PC-9 (cell line): ENCODE data around the gene E2F1. TPM values are rescaled to one million over a fixed set of nuclear protein-coding genes. Genes with fewer than 3 reads are reported as not detected.

Experiments used
- BruUV-seq: library from RNA; stranded (reverse); fragments of 400-500 nt; replicated peaks from 2 replicates; lab custom pipeline; 2021; lab: Mats Ljungman, UMichigan
- CTCF ChIA-PET: fragments of 300-600 bp; sonication (Branson Sonifier 250); formaldehyde crosslinking; loops from one replicate; lab custom pipeline; 2022; ENCODE audit warnings: antibody characterized with exemption; lab: Charles Lee
- POLR2A ChIA-PET: fragments of 300-600 bp; sonication (Branson Sonifier 250); formaldehyde crosslinking; loops from one replicate; lab custom pipeline; 2022; ENCODE audit warnings: antibody characterized with exemption; ENCODE audit not compliant: unreplicated experiment; lab: Charles Lee
- DNase-seq, 2 experiments: peaks; one replicate each; pipeline versions ENCODE4 v3.0.0 to v3.0.0-alpha.2; 2015 to 2022; ENCODE audit warnings: mixed read lengths in 1 of 2
- H2AFZ ChIP-seq: fragments of 200-600 bp; sonication (generic); 2 replicates; pipeline ENCODE4 v1.8.1; 2017; ENCODE audit warnings: antibody characterized with exemption
- H3F3A ChIP-seq: fragments of 200-600 bp; sonication (generic); 2 replicates; pipeline ENCODE4 v1.8.1; 2017; ENCODE audit warnings: antibody characterized with exemption, mild to moderate bottlenecking, low read depth; ENCODE audit not compliant: insufficient read depth
- H3K27ac ChIP-seq: fragments of 200-600 bp; sonication (generic); 2 replicates; pipeline ENCODE4 v1.6.1; 2016; ENCODE audit warnings: mixed run types
- H3K27me3 ChIP-seq: fragments of 200-600 bp; sonication (generic); 2 replicates; pipeline ENCODE4 v1.6.1; 2016; ENCODE audit warnings: low read depth, mixed run types; ENCODE audit not compliant: insufficient read depth
- H3K36me3 ChIP-seq: fragments of 200-600 bp; sonication (generic); 2 replicates; pipeline ENCODE4 v1.6.1; 2016; ENCODE audit warnings: low read depth, mixed run types
- H3K4me1 ChIP-seq: fragments of 200-600 bp; sonication (generic); replicated peaks from 2 replicates; pipeline ENCODE4 v1.6.1; 2016; ENCODE audit warnings: mixed run types; ENCODE audit not compliant: insufficient read depth
- H3K4me2 ChIP-seq: fragments of 200-600 bp; sonication (generic); 2 replicates; pipeline ENCODE4 v1.6.1; 2017; ENCODE audit warnings: mixed run types
- H3K4me3 ChIP-seq: fragments of 200-600 bp; sonication (generic); 2 replicates; pipeline ENCODE4 v1.6.1; 2016; ENCODE audit warnings: mixed run types
- H3K79me2 ChIP-seq: fragments of 200-600 bp; sonication (generic); 2 replicates; pipeline ENCODE4 v1.6.1; 2017; ENCODE audit warnings: low read depth, mixed run types
- H3K9me2 ChIP-seq: fragments of 200-600 bp; sonication (generic); 2 replicates; pipeline ENCODE4 v1.8.1; 2017; ENCODE audit warnings: mild to moderate bottlenecking; ENCODE audit not compliant: insufficient read depth
- H3K9me3 ChIP-seq: fragments of 200-600 bp; sonication (generic); 2 replicates; pipeline ENCODE4 v1.8.1; 2016; ENCODE audit warnings: low read depth; ENCODE audit not compliant: insufficient read depth
- H4K20me1 ChIP-seq: fragments of 200-600 bp; sonication (generic); 2 replicates; pipeline ENCODE4 v1.8.1; 2017; ENCODE audit not compliant: insufficient read depth
- EZH2 ChIP-seq: fragments of 200-600 bp; sonication (generic); IDR thresholded peaks from 2 replicates; pipeline ENCODE4 v1.8.0; 2017; ENCODE audit warnings: antibody characterized with exemption, low read depth
- intact Hi-C: fragments of 100-400 bp; cut with micrococcal nuclease; formaldehyde crosslinking; loops from one replicate; pipeline ENCODE4 v1.10.0; 2022; ENCODE audit not compliant: unreplicated experiment
- total RNA-seq: library from RNA; stranded (reverse); gene quantifications from 2 replicates; pipeline ENCODE4 v1.2.3, GENCODE V29; 2021
- TF ChIP-seq, protein P1 (sequence below): fragments of 200-600 bp; sonication (generic); conservative IDR thresholded peaks from 2 replicates; pipeline ENCODE4 v1.6.1; 2017; ENCODE audit warnings: mixed run types, antibody characterized with exemption, mild to moderate bottlenecking, moderate library complexity

Gene E2F1
- total RNA-seq, 1 experiment from 2014 or later, result 31.5 TPM

DNA sequence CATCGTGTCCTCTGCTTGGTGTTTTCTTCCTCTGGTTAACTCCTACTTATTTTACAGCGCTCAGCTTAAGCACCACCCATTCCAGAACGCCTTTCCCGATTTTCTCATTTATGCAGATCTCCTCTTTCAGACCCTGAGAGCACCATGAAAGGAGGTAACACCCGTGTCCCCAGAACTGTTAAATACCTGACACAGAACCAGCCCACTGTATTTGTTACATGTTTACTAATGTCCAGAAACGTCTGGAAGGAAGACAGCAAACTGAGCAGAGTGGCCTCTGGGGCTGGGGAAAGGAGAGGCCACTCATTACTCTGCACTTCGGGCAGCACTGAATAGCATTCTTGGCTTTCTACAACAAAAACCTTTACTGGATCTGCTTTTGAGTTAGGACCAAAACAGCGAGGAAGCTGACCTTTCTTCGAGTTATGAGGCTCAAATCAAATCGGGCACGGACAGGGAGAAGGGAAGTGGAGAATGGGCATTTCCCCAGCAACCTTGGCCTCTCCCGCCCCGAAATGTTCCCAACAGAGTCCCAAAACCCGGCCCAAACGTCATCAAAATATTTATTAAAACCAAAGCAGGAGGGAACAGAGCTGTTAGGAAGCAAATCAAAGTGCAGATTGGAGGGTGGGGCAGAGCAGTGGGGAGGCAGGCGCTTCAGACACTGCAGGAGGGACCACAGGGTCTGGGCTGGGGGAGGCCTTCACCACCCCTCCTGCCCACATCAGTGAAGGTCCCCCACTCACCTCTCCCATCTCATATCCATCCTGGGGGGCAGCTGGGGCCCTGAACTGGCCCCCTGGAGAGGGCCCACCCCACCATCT is 10.8 kb downstream of the E2F1 start:
- H3K4me2 ChIP-seq, result peak overlapping the region; percentile 84; the same call in 1 of the 2 replicates
- TF ChIP-seq, protein P1, sequence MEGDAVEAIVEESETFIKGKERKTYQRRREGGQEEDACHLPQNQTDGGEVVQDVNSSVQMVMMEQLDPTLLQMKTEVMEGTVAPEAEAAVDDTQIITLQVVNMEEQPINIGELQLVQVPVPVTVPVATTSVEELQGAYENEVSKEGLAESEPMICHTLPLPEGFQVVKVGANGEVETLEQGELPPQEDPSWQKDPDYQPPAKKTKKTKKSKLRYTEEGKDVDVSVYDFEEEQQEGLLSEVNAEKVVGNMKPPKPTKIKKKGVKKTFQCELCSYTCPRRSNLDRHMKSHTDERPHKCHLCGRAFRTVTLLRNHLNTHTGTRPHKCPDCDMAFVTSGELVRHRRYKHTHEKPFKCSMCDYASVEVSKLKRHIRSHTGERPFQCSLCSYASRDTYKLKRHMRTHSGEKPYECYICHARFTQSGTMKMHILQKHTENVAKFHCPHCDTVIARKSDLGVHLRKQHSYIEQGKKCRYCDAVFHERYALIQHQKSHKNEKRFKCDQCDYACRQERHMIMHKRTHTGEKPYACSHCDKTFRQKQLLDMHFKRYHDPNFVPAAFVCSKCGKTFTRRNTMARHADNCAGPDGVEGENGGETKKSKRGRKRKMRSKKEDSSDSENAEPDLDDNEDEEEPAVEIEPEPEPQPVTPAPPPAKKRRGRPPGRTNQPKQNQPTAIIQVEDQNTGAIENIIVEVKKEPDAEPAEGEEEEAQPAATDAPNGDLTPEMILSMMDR, result no peak
- TF ChIP-seq EZH2, result no peak
- no peaks in the 10 kb centered on the region for H3K9me2 ChIP-seq
- H3F3A ChIP-seq, result peaks cover 29% of the 10 kb centered on the region; the same call in 1 of the 2 replicates
- peaks cover 16% of the 10 kb centered on the region; the same call in 1 of the 2 replicates for H3K4me1 ChIP-seq
- H3K4me3 ChIP-seq, result peak overlapping the region; percentile 96; the same call in 1 of the 2 replicates
- BruUV-seq, result no TSS peak
- H3K9me3 ChIP-seq, result no peaks in the 10 kb centered on the region
- H2AFZ ChIP-seq, result no peak overlapping the region
- H3K36me3 ChIP-seq, result no peaks in the 10 kb centered on the region
- ChIA-PET POLR2A (interaction anchor here (0.6 kb wide), 2 partner anchors 57 to 78 kb away, joined by 4 to 6 read pairs; no protein-coding TSS in a partner anchor), CTCF (no interaction called here)
- intact Hi-C loops, result no loop called here
- H4K20me1 ChIP-seq, result no peaks in the 10 kb centered on the region
- no peaks in the 10 kb centered on the region for H3K27me3 ChIP-seq
- no peak overlapping the region for H3K27ac ChIP-seq
- no peak for DNase-seq
- H3K79me2 ChIP-seq, result peaks cover 33% of the 10 kb centered on the region

GRCh38 chr20:33674294-33675135 is 11.7 kb downstream of the E2F1 start, which contains the start of gene NECAB3:
NECAB3 (minus strand) TSS chr20:33674428; CDS start chr20:33674352, 76 bp downstream.
- intact Hi-C loops, result loop anchor here (5.0 kb wide), 1 partner anchor 58 kb away; the partner anchor contains the start of gene ZNF341
- POLR2A ChIA-PET, result interaction anchor here (0.6 kb wide), 2 partner anchors 79 to 185 kb away, joined by 4 to 6 read pairs; partner anchors contain the start of gene CBFA2T2
- CTCF ChIA-PET, result interaction anchor here (0.6 kb wide), 1 partner anchor 203 kb away, joined by 6 read pairs; no protein-coding TSS in a partner anchor
- peak in 1 of 2 experiments; percentile 90 for DNase-seq
- Histone ChIP-seq H2AFZ (peak within 1 kb of the TSS; percentile 85), H3K36me3 (0 out of 2 replicates have a peak, but pooled peaks cover 5% of the 10 kb centered on the region), H3K79me2 (peaks cover 33% of the 10 kb centered on the region), H3K9me3 (no peaks in the 10 kb centered on the region), H3K9me2 (no peaks in the 10 kb centered on the region), H3K4me1 (peaks cover 16% of the 10 kb centered on the region; the same call in 1 of the 2 replicates), H3K27me3 (no peaks in the 10 kb centered on the region), H3K4me2 (peak within 1 kb of the TSS; percentile 84), H3K27ac (peak within 1 kb of the TSS; percentile 48), H4K20me1 (no peaks in the 10 kb centered on the region), H3K4me3 (peak within 1 kb of the TSS; percentile 96), H3F3A (peaks cover 27% of the 10 kb centered on the region; the same call in 1 of the 2 replicates)
- TF ChIP-seq EZH2, result no peak
- TF ChIP-seq, protein P1, result no peak
- BruUV-seq, result no TSS peak
